ENCODE data around the gene GMPS. TPM values are rescaled to one million over a fixed set of nuclear protein-coding genes. Genes with fewer than 3 reads are reported as not detected.

The GMPS gene
- polyA plus RNA-seq, 3 donors = 14.3 to 43.4 (median 27.4) TPM

DNA sequence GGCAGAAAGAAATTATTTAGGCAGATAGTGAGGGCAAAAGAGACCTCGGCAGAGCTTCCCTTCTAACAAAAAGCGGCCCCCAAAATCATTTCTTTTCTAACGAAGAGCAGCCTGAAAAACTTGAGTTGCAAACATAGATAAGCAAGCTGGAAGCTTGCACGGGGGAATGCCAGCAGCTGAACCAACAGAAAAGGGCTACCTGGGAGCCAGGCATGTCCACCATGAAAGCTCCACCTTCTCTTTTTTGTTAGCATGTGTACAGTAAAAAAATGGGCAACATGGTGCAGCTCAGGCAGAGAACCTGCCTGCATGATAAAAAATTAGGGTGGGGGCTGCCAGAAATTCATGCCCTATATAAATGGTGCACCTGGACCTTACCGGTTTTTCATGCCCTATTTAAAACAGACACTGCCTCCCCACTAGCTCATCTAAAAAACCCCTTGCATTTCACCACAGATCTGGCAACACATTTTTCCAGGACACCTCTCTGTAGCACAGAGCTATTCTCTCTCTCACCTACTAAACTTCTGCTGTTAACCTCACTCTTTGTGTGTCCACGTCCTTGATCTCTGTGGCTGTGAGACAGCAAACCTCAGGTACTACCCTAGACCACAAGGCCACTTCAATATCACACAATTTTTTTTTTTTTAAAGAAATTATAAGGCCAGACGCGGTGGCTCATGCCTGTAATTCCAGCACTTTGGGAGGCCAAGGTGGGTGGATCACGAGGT is 34.9 kb upstream of the GMPS start:
- TF ChIP-seq CTCF (IDR thresholded peaks at IDR 0.05) = no peak
- H2AFZ ChIP-seq (ENCODE audit: insufficient read depth, low read depth, low read length, poor library complexity, severe bottlenecking) = no peak overlapping the region
- H3K36me3 Mint-ChIP-seq = peaks cover 19 to 27% of the 10 kb centered on the region in 2 donors
- H3K27me3 Mint-ChIP-seq (ENCODE audit: low read depth in 3 of 3) = no peaks in the 10 kb centered on the region
- peaks cover 4 to 30% of the 10 kb centered on the region in 2 donors for H3K36me3 ChIP-seq (replicated peaks in 1 of 2; ENCODE audit: control insufficient read depth in 1 of 2, insufficient read depth in 2 of 2, low read length in 2 of 2)
- DNase-seq = no peak
- H3K9me3 Mint-ChIP-seq = peaks cover 0 to 2% (median 0%) of the 10 kb centered on the region in 7 donors
- H3K4me3 ChIP-seq (replicated peaks in 1 of 3; ENCODE audit: low read depth in 2 of 3, low read length in 3 of 3) = no peak overlapping the region
- intact Hi-C loops (cut with micrococcal nuclease) = no loop called here
- WGBS (ENCODE audit: insufficient coverage) = 94% methylated on average over 5 of the region's 9 CpGs
- H3K27ac Mint-ChIP-seq = no peak overlapping the region
- H3K4me3 Mint-ChIP-seq = no peak overlapping the region
- H4K20me1 ChIP-seq (ENCODE audit: insufficient read depth, low read length) = no peaks in the 10 kb centered on the region
- no peak overlapping the region for H3K9ac ChIP-seq (ENCODE audit: insufficient read depth, low read length, poor library complexity, severe bottlenecking)
- peaks cover 23% of the 10 kb centered on the region for H3K79me2 ChIP-seq (ENCODE audit: insufficient read depth, low read length)
- no peaks in the 10 kb centered on the region for H3K27me3 ChIP-seq (ENCODE audit: control insufficient read depth in 2 of 2, insufficient read depth in 2 of 2, low read length in 2 of 2)
- peaks cover 11 to 12% of the 10 kb centered on the region in 2 donors for H3K4me1 ChIP-seq (ENCODE audit: control insufficient read depth in 1 of 2, insufficient read depth in 2 of 2, low read length in 2 of 2)
- H3K9me3 ChIP-seq (replicated peaks in 1 of 2; ENCODE audit: control insufficient read depth in 1 of 2, insufficient read depth in 1 of 2, low read length in 2 of 2) = no peaks in the 10 kb centered on the region
- H3K4me1 Mint-ChIP-seq = peaks cover 11% of the 10 kb centered on the region
- no peak overlapping the region for H3K4me2 ChIP-seq (replicated peaks; ENCODE audit: extremely low read depth, low read length, poor library complexity, severe bottlenecking)
- H3K27ac ChIP-seq (ENCODE audit: low read depth in 1 of 2, low read length in 2 of 2) = no peak overlapping the region

DNA sequence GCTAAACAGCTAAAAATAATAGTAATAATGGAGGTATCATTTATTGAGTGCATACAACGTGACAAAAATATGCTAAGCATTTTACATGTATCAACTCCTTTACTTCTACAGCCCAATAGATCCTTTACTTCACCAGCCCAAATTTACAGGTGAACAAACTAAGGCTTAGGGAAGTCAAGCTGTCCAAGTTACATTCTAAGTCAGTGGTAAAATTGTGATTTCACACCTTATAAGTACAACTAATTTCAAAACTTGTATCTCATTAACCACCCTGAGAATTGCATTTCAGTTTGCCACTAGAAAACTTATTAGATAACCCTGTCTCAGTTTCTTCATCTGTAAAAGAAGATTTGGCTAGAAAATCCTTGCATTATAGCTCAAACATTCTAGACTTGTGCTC is 26.9 kb upstream of the GMPS start:
- H3K4me2 ChIP-seq (replicated peaks; ENCODE audit: extremely low read depth, low read length, poor library complexity, severe bottlenecking) = no peak overlapping the region
- H3K79me2 ChIP-seq (ENCODE audit: insufficient read depth, low read length) = peaks cover 56% of the 10 kb centered on the region
- intact Hi-C loops (cut with micrococcal nuclease) = no loop called here
- no CpG with 5 or more reads among the region's 1 CpG for WGBS (ENCODE audit: insufficient coverage)
- H3K36me3 ChIP-seq (replicated peaks in 1 of 2; ENCODE audit: control insufficient read depth in 1 of 2, insufficient read depth in 2 of 2, low read length in 2 of 2) = peaks cover 0 to 12% of the 10 kb centered on the region in 2 donors
- TF ChIP-seq CTCF (IDR thresholded peaks at IDR 0.05) = no peak
- Mint-ChIP-seq H3K9me3 (no peaks in the 10 kb centered on the region), H3K4me3 (no peak overlapping the region), H3K4me1 (peaks cover 24% of the 10 kb centered on the region), H3K27ac (no peak overlapping the region), H3K27me3 (ENCODE audit: low read depth in 3 of 3) (no peaks in the 10 kb centered on the region), H3K36me3 (peaks cover 8 to 28% of the 10 kb centered on the region in 2 donors)
- no peak overlapping the region for H3K27ac ChIP-seq (ENCODE audit: low read depth in 1 of 2, low read length in 2 of 2)
- peaks cover 0 to 4% of the 10 kb centered on the region in 2 donors for H3K4me1 ChIP-seq (ENCODE audit: control insufficient read depth in 1 of 2, insufficient read depth in 2 of 2, low read length in 2 of 2)
- DNase-seq = no peak
- H3K9ac ChIP-seq (ENCODE audit: insufficient read depth, low read length, poor library complexity, severe bottlenecking) = no peak overlapping the region
- no peak overlapping the region for H2AFZ ChIP-seq (ENCODE audit: insufficient read depth, low read depth, low read length, poor library complexity, severe bottlenecking)
- H4K20me1 ChIP-seq (ENCODE audit: insufficient read depth, low read length) = peaks cover 36% of the 10 kb centered on the region
- no peak overlapping the region for H3K4me3 ChIP-seq (replicated peaks in 1 of 3; ENCODE audit: low read depth in 2 of 3, low read length in 3 of 3)
- no peaks in the 10 kb centered on the region for H3K9me3 ChIP-seq (replicated peaks in 1 of 2; ENCODE audit: control insufficient read depth in 1 of 2, insufficient read depth in 1 of 2, low read length in 2 of 2)
- no peaks in the 10 kb centered on the region for H3K27me3 ChIP-seq (ENCODE audit: control insufficient read depth in 2 of 2, insufficient read depth in 2 of 2, low read length in 2 of 2)

Data from CD14-positive monocyte (primary cell).